Activated CD8-positive, alpha-beta memory T cell treated with anti-CD3 and anti-CD28 coated beads, Interleukin-2, amount 50 U/mL, for 48 hours (primary cell): ENCODE data around the gene BAHCC1.
A peak's percentile ranks its signal among the peaks of the same experiment; 100 is the strongest.

Experiments
- DNase-seq: peaks from one replicate; pipeline ENCODE4 v3.0.0-alpha.2; 2020

The BAHCC1 gene

DNA sequence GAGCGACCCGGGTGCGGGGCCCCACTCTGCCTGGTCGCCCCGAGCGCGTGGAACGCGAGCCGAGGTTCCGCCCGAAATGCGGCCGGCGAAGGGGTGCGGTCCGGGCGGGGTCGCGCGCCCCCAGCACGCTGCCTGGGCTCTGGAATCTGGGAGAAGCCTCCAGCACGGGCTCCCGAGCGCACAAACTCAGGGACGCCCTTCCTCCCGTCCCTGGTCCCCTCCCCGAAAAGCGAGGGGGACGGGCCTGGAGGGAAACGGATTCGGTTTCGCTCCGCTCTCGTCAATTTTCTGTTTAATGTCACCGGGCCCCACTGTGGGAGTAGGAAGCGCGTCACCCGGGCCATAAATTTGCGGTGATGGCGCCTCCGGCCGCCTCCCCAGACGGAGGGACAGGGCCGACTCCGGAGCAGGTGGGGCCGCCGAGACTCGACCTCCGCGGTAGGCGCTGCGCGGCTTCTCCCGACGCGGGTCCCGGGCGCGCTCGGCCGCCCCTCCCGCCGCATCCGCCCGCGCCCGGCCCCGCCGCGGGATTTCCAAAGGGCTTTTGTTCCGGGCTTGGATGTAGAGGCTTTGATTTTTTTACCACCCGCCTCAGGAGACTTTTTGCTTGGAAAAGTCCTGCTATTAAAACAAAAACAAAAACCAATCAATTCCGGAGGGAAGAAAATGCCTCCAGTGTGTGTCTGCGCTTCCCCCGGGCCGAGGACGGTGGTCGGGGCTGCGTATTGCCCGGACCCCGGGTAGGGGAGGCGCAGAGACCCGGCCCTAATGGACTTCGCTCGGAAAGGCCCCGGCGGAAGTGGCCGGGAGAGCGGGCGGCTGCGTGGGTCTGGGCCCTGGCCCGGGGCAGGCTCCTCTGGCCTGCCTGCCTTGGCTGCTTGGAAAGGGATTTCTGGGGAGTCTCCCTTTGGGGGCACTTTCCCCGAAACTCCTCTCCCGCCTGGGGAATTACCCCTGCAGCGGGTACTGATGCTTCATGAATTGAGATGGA lies 7.9 kb upstream of the BAHCC1 start:
- DNase-seq, result peak; percentile 74

DNA sequence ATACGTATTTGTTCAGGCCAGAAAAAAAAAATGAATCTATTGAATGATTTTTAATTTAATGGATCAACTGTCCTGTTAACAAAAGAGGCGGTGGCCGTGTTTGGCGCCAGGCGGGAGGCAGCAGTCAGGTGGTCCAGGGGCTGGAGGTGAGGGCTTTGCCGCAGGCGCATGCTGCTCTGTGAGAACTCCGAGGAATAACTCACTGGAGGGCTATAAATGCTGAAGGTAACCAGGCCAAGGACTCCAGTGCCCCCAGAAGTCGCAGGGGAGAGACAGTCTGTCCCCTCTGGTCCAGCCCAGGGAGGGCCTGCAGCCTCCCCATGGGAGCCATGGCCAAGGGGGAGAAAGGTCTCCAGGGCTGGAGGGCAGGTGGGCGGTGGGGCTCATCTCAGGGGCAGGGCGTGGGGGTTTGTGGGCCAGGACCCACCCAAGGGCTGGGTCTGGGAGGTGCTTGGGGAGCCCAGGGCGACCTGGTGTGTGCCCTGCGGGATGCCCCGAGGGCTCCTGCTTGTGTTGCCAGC lies 7.1 kb upstream of the BAHCC1 start:
- no peak for DNase-seq

DNA sequence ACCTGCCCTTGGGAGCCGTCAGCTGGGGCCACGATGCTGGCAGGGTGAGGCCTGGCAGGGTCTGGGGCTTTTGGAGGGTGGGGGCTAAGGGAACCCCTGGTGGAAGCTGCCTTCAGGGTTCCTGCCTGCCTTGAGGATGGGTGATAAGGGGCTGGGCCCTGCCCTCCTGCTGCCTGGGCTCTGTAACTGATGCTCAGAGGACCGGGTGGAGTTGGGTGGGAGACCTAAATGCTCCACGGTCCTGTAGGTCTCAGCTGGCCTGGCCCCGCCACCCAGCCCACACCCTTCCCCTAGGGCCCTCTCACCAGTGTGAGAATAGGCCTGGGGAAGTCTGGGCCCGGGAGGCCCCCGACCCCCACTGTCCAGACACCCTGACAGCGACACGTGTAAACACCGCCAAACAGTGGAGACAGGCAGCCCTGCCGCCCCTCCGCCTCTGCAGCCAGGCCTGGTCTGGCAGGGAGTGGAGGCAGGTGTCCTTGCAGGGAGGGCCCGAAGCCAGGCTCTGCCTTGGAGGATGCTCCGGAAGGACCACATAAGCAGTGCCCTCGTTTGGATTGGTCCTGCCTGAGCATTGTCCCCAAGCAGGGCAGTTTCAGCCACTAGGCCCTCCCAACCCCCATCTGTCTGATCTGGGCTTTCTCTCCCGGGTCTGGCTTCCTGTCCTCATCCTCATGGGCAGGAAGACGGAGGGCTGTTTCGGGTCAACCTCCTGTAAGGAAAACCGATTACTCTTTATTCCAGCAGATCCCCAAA lies 6.5 kb upstream of the BAHCC1 start:
- no peak for DNase-seq

DNA sequence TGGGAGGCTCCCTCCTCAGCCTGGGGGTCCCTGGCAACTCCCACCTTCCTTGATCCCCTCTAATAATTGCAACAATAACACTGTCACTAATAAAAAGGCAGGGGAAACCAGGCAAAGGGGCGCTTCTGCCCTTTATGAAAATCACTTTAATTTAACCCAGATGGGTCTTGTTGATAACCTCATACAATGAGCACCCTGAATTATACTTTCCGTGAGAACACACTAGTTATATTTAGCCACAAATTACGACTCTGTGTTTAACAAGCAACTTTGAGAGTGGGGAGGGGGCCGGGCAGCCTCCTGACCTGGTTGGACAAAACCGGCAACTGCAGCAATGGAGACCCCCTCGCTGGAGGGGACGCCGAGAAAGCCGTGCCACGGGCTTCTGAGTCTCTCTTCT lies 5.7 kb upstream of the BAHCC1 start:
- DNase-seq, result no peak

DNA sequence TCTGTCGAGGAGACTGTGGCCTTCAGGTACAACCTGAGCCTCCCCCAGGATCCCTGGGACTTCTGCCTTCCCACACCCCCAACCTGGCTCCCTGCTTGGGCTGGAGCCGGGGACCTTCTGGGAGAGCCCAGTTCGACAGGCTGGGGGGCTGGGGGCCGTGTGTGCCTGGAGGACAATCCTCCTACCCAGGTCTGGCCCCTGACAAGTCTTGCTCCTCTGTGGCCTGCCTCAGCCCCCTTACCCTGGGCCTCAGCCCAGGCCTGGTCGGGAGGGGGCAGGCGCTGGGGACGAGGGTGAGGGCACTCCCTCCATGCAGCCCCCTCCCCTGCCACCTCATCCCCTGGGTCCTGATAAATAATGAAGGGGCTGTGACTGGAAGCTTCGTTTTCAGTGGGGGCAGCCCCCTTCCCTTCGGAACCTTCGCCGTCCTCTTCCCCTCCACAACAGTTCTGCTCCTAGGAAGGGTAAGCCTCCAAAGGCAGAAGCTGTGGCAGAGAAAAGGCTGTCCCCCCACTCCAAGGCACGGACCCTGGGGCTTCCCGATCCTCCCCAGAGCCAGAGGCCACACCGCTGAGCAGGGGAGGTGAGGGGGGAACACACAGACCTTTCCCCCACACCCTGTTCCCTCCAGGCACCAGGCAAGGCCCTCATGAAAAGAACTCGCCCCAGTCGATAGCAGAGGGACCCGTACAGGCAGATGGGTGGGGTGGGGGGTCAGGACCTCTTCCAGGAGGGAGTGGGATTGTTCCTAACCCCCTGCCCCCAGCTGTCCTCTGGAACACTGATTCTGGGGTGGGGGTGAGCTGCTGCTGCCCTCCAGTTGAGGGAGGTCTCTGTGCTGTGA lies 5.0 kb upstream of the BAHCC1 start:
- DNase-seq, result no peak

DNA sequence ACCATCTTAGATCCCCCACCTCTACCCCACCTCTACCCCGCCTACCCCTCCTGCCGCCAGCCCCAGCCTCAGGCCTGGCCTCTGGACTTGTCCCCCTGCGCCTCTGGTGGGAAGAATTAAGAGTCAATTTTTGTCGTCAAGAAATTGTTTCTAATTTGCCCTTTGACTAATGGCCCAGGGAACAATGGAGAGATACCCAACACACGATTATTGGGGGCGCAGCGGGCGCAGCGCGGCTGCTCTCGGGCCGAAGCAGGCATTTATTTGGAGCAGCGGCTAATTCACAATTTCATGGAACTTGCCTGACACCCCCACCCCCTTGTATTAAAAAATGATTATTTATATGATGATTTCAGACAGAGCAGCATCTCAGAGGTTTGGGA lies 4.4 kb upstream of the BAHCC1 start:
- DNase-seq, result no peak

DNA sequence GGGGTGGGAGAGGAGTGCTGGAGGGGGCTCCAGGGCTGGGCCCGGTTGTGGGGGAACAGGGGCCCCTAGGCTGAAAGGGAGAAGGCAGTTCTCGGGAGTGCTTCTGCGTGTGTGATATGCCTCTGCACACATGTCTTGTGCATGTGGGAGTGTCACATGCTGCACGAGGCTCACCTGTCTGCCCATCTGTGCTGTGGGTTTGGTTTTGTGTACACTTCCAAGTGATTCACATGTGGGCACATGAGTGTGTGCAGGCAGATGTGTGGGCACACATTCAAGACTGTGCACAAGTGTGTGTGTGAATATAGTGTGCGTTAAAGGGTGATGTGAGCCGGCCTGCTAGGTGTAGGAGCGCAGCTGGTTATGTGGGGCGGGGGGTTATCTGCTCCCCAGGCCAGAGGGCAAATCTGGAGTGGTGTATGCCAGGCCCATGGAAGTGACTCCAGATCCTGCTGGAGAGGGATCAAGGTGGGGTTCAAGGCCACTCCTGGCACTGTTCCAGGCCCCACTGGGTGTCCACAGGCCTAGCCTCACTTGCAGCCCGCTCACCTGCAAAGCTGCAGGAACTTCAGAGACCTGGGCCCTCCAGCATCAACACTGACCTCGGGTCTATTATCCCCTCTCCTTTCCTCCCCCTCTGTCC lies 3.8 kb upstream of the BAHCC1 start:
- DNase-seq, result no peak

DNA sequence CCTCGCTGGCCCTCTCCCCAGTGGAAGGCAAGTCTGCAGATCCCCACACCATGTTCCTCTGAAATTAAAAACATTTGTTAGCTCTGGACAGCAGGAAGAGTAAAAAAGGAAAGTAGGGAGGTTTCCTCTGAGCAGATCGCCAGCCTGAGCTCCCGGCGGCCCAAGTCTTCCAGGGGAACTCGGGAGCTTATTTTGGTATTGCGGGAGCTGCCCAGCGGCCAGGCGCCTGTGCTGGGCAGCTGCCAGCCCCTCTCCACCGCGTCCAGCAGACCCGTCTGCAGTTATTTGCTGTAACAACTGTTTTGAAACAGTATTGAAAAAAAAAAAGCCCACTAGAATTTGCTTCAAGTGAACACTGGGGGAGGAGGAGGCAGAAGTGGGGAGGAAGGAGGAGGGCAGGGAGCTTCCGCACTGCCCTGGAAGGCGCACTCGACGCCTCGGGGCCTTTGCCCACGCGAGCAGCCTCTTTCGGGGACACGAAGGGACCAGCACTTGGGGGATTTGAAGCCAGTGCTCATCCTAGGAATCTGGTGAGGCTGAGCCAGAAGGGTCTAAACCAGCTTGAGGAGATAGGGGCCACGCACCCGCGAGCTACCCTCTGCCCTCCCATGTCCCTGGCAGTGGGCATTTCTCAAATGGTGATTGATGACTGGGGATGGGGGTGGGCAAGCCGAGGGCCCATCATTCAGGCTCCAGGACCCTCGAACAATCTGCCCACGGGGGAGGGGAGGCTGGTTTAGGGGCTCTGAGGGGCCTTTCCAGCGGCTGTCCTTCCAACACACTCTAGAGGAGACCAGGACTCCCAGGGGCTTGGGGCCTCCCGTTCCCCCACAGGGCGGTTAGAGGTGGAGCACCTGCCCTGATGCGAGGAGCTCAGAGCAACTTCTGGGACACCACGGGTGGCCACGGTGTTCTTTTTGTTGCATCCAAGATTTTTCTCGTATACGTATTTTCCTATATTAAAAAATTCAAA lies 3.0 kb upstream of the BAHCC1 start:
- no peak for DNase-seq

DNA sequence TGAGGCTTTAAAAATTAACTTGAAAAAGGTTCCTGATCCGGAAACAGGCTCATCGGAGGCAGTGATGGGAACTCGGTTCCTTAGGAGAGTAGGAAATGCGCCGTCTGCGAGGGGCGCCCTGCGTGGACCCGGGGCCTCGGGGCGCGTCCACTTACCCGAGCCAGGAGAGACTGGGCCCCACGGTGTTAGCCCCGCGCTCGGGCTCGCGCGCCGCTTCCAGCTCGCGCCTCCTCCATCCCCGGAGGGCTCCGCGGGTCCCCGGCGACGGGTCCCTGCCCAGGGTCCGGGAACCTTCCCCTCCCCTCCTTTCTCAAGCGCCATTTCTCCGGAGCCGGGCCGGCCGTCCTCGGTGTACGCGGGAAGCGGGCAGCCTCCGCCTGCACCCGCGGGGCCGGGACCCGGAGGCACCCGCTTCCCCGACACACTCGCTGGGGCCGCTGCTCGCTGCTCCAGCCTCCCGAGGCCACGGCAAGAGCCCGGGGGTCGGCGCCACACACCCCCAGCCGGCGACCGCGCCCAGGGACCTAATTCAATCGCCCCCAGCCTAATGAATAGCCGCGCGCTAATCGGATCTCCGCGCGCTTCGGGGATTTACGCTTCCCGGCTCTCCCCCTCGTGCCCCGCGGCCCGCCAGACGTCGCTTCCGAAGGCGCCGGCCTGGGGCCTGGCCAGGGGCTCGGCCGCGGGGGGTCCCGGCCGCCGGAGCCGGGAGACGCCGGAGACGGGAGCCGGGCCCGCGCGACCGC lies 2.2 kb upstream of the BAHCC1 start:
- DNase-seq, result no peak

DNA sequence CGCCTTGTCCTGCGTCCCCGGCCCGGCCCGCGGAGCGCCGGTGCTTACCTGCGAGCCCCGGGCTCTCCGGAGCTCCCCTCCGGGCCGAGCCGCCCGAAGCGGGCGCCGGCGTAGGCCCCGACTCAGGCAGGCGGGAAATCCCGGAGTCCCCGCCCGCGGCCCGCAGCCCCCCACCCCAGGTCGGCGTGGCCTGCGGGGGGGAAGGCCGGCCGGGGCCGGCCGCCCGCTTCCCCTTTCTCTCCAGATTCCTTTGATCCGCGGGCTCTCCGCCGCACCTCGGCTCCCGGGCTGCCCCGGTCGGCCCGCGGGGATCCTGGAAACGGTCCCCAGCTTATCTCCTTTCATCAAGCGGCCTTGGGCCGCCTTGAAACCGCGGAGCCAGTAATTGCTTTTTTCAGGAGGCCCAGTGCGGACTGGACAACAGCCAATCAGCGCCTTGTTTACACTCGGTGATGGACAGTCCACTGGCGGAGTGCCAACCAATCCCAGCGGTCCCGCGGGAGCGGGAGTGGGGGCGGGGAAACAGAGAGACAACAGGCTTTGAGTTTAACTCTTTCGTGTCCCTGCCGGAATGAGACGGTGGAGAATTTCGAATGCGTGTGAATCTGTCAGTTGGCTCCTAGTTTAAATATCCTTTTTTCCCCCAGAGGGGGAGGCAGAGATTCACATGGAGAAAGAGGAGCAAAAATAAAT lies 1.4 kb upstream of the BAHCC1 start:
- DNase-seq, result peak; percentile 95

DNA sequence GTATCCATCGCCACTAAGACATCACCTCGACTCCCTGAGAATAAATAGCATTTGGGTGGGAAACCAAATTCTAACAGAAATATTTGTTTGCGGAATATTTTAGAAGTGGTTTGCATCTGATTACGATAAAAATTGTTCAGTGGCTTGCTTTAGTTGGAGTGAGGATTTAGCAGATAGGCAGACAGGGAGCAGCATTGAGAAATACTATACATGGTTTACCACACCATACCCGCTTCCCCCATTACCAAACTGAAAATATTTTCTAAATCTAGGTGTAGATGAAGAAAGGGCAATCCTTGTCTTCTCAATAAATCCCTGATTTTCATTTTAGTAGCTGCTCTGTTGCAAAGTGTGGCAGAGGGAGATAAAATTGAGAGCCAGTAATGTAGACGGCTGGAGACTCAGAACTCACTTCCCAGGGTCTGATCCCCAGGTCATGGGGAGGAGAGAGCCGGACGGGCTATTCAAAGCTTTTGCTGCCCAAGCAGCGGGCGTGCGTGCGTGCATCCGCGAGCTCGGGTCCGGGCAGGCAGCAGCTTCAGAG lies 808 bp upstream of the BAHCC1 start:
- DNase-seq, result no peak

DNA sequence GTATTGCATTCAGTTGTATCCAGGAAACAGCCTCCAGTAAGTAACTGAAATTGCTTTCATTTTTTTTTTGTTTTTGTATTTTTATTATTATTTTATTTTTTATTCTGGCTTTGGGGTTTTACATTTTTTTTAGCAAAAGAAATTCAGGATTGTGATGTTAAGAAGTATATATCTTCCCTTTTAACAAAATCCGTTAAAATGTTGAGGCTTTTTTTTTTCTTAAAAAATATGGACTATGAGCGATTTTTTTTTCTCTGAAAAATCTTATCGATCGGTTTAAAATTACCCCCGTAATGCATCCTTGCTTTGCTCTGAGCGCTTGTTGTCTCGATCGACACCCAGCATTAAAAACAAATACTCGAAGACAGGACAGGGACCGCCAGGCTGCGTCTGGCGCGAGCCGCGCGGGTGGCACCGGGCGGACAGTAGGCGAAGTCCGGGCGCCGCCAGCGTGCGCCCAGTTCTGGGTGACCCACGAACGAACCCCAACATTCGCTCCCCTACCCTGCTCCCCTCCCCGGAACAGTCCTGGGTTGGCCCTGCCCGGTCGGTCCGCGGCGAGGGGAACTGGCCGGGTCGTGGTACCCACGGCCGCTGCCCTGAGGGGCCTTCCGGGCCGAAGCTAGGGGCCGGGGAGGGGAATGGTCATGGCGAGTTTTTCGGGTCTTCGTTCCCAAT lies 482 bp downstream of the BAHCC1 start:
- no peak for DNase-seq

DNA sequence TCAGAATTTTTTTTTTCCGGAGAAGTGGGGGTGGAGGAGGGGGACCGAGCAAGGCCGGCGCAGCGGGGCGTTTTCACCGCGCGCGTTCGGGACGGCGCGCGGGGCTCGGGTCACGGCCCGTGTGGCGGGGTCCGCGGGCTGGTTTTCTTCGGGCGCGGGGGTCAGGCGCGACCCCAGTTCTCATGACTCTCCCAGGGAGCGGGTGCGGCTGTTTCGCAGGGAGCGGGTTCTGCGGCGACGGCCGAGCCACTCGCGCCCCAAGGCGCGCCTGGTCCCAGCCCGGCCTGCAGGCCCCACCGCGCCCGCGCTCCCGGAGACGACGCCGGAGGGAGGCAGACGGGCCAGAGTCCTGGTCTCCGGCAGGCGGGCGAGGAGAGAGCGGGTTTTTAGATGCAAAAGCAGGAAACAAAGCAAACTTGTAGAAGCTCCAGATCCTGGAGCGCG lies 1.0 kb downstream of the BAHCC1 start:
- no peak for DNase-seq

DNA sequence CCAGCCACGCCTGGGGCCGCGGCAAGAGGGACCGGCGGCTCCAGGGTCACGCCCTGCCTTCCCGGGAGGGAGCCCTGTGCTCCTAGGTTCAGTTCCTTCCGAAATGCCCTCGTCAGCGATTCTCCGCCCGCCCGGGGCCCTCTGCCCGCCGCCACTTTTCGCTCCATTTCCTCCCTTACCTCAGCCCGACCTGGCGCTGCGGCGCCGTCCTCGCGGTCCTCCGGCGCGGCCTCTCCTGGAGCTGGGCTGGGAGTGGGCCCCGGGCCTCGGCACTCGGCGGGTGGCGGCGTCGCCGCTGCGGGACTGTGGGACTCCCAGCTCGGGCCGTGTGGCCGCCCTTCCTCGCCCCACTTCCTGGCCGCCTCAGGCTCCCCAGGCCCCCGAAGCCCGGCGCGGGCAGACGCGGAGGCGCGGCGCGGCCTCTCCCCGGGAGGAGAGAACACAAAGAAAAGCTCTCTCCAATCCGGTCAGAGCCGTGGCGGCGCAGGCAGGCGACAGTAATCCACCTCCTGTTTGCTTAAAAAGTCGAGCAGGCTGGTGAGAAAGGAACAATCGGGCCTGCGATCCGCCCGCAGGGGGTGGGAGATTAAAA lies 1.6 kb downstream of the BAHCC1 start:
- DNase-seq, result peak; percentile 74

DNA sequence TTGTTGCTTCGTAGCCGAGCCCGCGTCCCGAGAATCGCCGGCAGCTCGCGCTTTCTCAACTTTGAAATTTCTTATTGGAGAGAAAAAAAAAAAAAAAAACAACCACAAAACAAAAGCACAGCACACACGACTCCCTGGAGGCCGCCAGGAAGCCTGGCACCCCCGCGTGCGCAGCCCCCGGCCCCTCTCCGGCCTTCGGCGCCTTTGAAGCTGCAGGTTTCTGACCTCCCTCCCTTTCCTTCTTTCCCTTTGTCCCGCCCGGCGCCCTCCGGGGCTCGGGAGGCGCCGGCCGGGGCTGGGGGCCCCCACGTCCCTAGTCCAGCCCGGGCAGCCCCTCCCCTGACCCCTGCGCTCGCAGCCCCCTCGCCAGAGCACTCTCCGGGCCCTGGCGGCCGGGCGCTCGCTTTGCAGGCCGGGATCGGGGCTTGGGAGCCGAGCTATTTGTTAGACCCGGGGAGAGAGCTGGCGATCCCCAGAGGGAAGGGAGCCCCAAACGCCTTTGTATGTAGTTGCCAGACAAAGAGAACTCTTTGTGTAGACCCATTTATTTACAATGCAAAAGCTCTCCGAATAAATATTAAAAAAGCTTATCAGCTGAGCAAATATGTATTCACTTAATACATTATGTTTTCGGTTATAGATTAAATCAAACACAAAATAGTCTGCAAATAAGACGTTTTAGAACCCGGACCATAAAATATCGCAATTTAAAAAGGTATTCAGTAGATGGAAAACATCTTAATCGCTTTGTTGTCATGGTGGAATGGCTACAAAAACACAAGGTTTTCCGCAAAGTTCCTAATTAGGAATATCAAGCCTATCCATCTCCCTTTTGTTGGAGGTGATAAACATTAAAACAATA lies 2.3 kb downstream of the BAHCC1 start:
- peak; percentile 71 for DNase-seq

DNA sequence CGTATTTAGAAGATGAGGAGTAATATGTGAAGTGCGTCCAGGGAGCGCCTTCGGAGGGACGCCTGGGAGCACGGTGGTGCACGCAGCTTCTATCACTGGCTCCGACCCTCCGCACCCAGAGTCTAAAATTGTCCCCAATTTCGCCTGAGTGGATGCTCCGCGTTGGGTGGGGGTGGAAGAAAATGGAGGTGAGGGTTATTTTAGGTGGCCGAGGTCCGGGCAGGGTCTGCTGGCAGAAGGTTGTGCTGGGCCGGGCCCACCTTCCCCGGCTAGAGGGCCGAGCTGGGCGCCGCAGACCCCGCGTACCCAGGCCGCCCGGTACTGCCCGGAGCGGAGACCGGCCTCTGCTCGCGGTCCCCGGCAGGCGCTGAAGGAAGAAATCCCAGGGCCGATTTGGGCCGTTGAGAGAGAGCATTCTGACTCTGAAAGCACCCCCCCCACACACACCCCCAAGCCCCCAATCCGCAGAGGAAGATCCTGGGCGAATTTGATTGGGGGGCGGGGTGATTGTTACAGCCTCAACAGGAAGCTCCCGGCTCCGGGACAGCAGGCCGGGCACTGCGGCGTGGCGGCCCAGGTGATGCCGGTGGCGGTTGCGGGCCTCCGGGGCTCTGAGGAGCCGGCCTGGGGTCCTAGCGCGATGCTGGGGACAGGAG lies 3.0 kb downstream of the BAHCC1 start:
- no peak for DNase-seq
